Kidney (tissue), 14 donors: Measurements from ENCODE around the gene ST3GAL5. TPM values are rescaled to one million over a fixed set of nuclear protein-coding genes. Genes with fewer than 3 reads are reported as not detected.

Experiments used
- DNase-seq, 5 donors: peaks; one replicate each; pipeline ENCODE4 v3.0.0-alpha.2; 2013 to 2020
- FAIRE-seq: peaks from 2 replicates; lab custom pipeline; 2012; peaks lifted over from hg19 to GRCh38; lab: Jason Lieb, UNC
- H3K27ac ChIP-seq, 2 donors: one replicate each; pipeline ENCODE4 v1.7.0; 2013; ENCODE audit warnings: low read depth in 2 of 2, low read length in 2 of 2, inconsistent platforms in 1 of 2
- H3K27me3 ChIP-seq: one replicate; pipeline ENCODE4 v1.7.1; 2013; ENCODE audit warnings: low read length, inconsistent platforms; ENCODE audit not compliant: control insufficient read depth, insufficient read depth
- H3K36me3 ChIP-seq, 3 donors: one replicate each; pipeline versions ENCODE4 v1.7.0 to v1.7.1; 2013; ENCODE audit warnings: low read length in 3 of 3, control low read depth in 1 of 3, inconsistent platforms in 1 of 3; ENCODE audit not compliant: insufficient read depth in 3 of 3, control insufficient read depth in 2 of 3
- H3K4me1 ChIP-seq, 3 donors: one replicate each; pipeline versions ENCODE4 v1.7.0 to v1.7.1; 2013; ENCODE audit warnings: low read length in 3 of 3, inconsistent platforms in 1 of 3, low read depth in 1 of 3; ENCODE audit not compliant: control insufficient read depth in 2 of 3, insufficient read depth in 2 of 3
- H3K4me3 ChIP-seq, 3 donors: one replicate each; pipeline versions ENCODE4 v1.7.0 to v1.8.1; 2013; ENCODE audit warnings: low read length in 3 of 3, control low read depth in 1 of 3, inconsistent platforms in 1 of 3
- H3K9ac ChIP-seq, 3 donors: one replicate each; pipeline versions ENCODE4 v1.7.0 to v1.7.1; 2013; ENCODE audit warnings: low read length in 3 of 3, control low read depth in 1 of 3, inconsistent platforms in 1 of 3
- H3K9me3 ChIP-seq, 3 donors: one replicate each; pipeline versions ENCODE4 v1.7.0 to v1.7.1; 2013; ENCODE audit warnings: low read length in 3 of 3, control low read depth in 1 of 3, inconsistent platforms in 1 of 3; ENCODE audit not compliant: control insufficient read depth in 2 of 3, insufficient read depth in 1 of 3
- CTCF ChIP-seq: IDR thresholded peaks from 3 replicates; pipeline ENCODE4 v1.5.1; 2012; ENCODE audit warnings: mild to moderate bottlenecking, moderate library complexity, borderline replicate concordance; ENCODE audit not compliant: insufficient read depth; ENCODE audit errors: extremely low read depth
- intact Hi-C: fragments of 100-400 bp; cut with DNase I; formaldehyde crosslinking; loops from one replicate; pipeline ENCODE4 v1.11.1; 2022
- polyA plus RNA-seq: library from polyadenylated mRNA; stranded (reverse); fragments of 350-450 nt; fragmentation: Illumina TruSeq; extraction: RNeasy Lipid Tissue Mini Kit (QIAGEN cat#74804); gene quantifications from one replicate; pipeline ENCODE4 v1.2.3, GENCODE V29; 2014; ENCODE audit warnings: low read depth, low replicate concordance; ENCODE audit not compliant: insufficient read depth
- total RNA-seq: library from RNA; stranded (reverse); fragmentation: NEBNext Ultra II Directional; extraction: Animal tissue kit (Norgen Biotek cat#: 25700); gene quantifications from one replicate; pipeline ENCODE4 v1.2.1, GENCODE V29; 2021
- donor health status: control.
- donor health status: control.
- donor health status: control.
- donor health status: control.
- donor health status: control.
- donor health status: DM: yes; HTN: yes; CAD: no.
- donor health status: Normal renal cell carcinoma (clear cell type).

Gene ST3GAL5
- total and polyA plus RNA-seq, 2 donors from 2014 or later: 7.0 to 14.6 TPM

- H3K27ac ChIP-seq: no peak overlapping the region
- no peak overlapping the region for H3K9ac ChIP-seq
- H3K4me1 ChIP-seq: no peaks in the 10 kb centered on the region
- no peaks in the 10 kb centered on the region for H3K36me3 ChIP-seq
- DNase-seq (peak in 1 of 5 donors; percentile 79), FAIRE-seq (no peak)
- TF ChIP-seq CTCF: no peak
- H3K9me3 ChIP-seq: no peaks in the 10 kb centered on the region
- intact Hi-C loops: no loop called here
- no peak overlapping the region for H3K4me3 ChIP-seq
- no peaks in the 10 kb centered on the region for H3K27me3 ChIP-seq
Measured at GRCh38 chr2:85936421-85937068, 47.8 kb upstream of the ST3GAL5 start.

- no peaks in the 10 kb centered on the region for H3K27me3 ChIP-seq
- no peaks in the 10 kb centered on the region for H3K9me3 ChIP-seq
- no peak for FAIRE-seq
- H3K4me3 ChIP-seq: no peak overlapping the region
- H3K4me1 ChIP-seq: no peaks in the 10 kb centered on the region
- intact Hi-C loops: no loop called here
- no peak overlapping the region for H3K27ac ChIP-seq
- DNase-seq: no peak
- H3K9ac ChIP-seq: no peak overlapping the region
- no peak for TF ChIP-seq CTCF
- no peaks in the 10 kb centered on the region for H3K36me3 ChIP-seq
Measured at GRCh38 chr2:85935746-85936208, 47.0 kb upstream of the ST3GAL5 start.

GRCh38 chr2:85935170-85935745 lies 46.5 kb upstream of the ST3GAL5 start:
- Histone ChIP-seq H3K27ac (no peak overlapping the region), H3K4me1 (no peaks in the 10 kb centered on the region), H3K27me3 (no peaks in the 10 kb centered on the region), H3K4me3 (no peak overlapping the region), H3K9me3 (no peaks in the 10 kb centered on the region), H3K36me3 (no peaks in the 10 kb centered on the region), H3K9ac (no peak overlapping the region)
- no peak for DNase-seq
- no peak for FAIRE-seq
- no peak for TF ChIP-seq CTCF
- intact Hi-C loops: no loop called here
